Mesendoderm (in vitro differentiated cells): ENCODE measurements around the gene OMA1.
"Not testable (repeated sequence)": the region's sequence is repeated elsewhere in the genome, so short reads cannot be mapped to it uniquely, and the experiment has no call there.

ENCODE experiments used
- DNase-seq: peaks from one replicate; pipeline ENCODE4 v3.0.0; 2013
- H2AK5ac ChIP-seq: 2 replicates; pipeline ENCODE4 v1.6.1; 2013; ENCODE audit warnings: low read length, inconsistent platforms
- H2BK120ac ChIP-seq: 2 replicates; pipeline ENCODE4 v1.6.1; 2013; ENCODE audit warnings: low read depth, mild to moderate bottlenecking, low read length, moderate library complexity, mixed read lengths
- H2BK15ac ChIP-seq: replicated peaks from 2 replicates; pipeline ENCODE4 v1.6.1; 2013; ENCODE audit warnings: low read depth, mild to moderate bottlenecking, moderate library complexity
- H2BK5ac ChIP-seq: 2 replicates; pipeline ENCODE4 v1.6.1; 2013; ENCODE audit warnings: low read length, inconsistent platforms
- H3K18ac ChIP-seq: 2 replicates; pipeline ENCODE4 v1.6.1; 2013; ENCODE audit warnings: mild to moderate bottlenecking, low read length, mixed read lengths
- H3K23ac ChIP-seq: one replicate; pipeline ENCODE4 v1.6.1; 2013; ENCODE audit warnings: low read length
- H3K27ac ChIP-seq: 2 replicates; pipeline ENCODE4 v1.5.1; 2013; ENCODE audit warnings: low read depth, mild to moderate bottlenecking, inconsistent platforms, low read length, moderate library complexity
- H3K27me3 ChIP-seq: 2 replicates; pipeline ENCODE4 v1.6.1; 2013; ENCODE audit warnings: low read length, control low read depth, mild to moderate bottlenecking, inconsistent platforms; ENCODE audit not compliant: insufficient read depth, poor library complexity
- H3K36me3 ChIP-seq: 2 replicates; pipeline ENCODE4 v1.6.1; 2013; ENCODE audit warnings: low read length, inconsistent platforms; ENCODE audit not compliant: control insufficient read depth, insufficient read depth
- H3K4ac ChIP-seq: one replicate; pipeline ENCODE4 v1.6.1; 2013; ENCODE audit warnings: low read depth, mild to moderate bottlenecking, low read length, moderate library complexity
- H3K4me1 ChIP-seq: 2 replicates; pipeline ENCODE4 v1.6.1; 2013; ENCODE audit warnings: low read depth, low read length, inconsistent platforms; ENCODE audit not compliant: control insufficient read depth
- H3K4me2 ChIP-seq: 2 replicates; pipeline ENCODE4 v1.6.1; 2013; ENCODE audit warnings: low read length
- H3K4me3 ChIP-seq: 2 replicates; pipeline ENCODE4 v1.5.1; 2013; ENCODE audit warnings: mild to moderate bottlenecking, low read length
- H3K56ac ChIP-seq: one replicate; pipeline ENCODE4 v1.6.1; 2013; ENCODE audit warnings: low read length
- H3K79me1 ChIP-seq: 2 replicates; pipeline ENCODE4 v1.6.1; 2013; ENCODE audit warnings: low read length, inconsistent platforms
- H3K79me2 ChIP-seq: 2 replicates; pipeline ENCODE4 v1.6.1; 2013; ENCODE audit warnings: mild to moderate bottlenecking, low read length; ENCODE audit not compliant: control insufficient read depth, insufficient read depth
- H3K9ac ChIP-seq: 2 replicates; pipeline ENCODE4 v1.6.1; 2013; ENCODE audit warnings: low read length, inconsistent platforms
- H4K5ac ChIP-seq: one replicate; pipeline ENCODE4 v1.6.1; 2013; ENCODE audit warnings: low read length
- H4K8ac ChIP-seq: one replicate; pipeline ENCODE4 v1.6.1; 2013; ENCODE audit warnings: low read depth, mild to moderate bottlenecking, control low read depth, low read length, moderate library complexity
- WGBS: extraction: QIAGEN DNeasy Blood & Tissue Kit; methylation state at CpG from one replicate; pipeline ENCODE4 v1.1.7; 2013; ENCODE audit warnings: low lambda C conversion rate, missing lambda C conversion rate; ENCODE audit not compliant: insufficient coverage; ENCODE audit errors: extremely low coverage; 5-methylcytosine and 5-hydroxymethylcytosine counted together

Gene OMA1

DNA sequence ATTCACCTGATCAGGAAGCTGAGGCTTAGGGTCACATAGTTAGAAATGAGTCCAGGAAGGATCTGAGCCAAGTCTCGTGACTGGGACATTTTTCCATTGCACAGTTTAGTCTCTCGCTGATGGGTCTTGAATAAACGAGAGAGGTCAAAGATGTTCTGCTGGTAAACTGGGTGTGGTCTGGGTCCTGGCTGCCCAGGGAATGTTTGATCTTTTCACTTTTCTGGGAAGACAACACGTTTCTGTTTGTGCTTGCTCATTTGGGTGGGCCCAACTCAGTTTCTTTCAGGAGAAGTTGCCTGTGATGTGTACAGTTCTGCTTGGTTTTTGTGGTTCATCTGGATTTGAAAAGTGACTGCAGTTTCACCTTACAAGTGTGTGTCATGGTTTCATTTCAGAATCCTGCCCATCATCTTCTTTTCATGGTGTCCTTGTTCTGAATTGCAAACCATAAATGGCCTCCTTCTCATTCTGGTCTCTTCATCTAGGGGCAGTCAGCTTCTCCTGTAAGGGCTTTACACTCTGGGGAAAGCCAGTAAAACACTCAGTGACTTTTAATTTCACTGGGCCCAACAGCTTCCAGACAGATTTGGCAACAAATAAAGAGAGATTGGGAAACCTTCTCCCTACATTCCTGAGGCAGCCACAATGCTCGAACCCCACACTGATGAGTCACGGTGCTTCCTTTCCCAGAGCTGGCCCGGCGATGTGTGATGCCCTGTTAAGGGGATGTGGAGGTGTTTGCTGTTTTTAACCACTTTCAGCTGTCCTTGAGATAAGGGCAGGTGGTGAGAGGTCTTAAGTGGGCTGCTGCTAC lies 37.8 kb upstream of the OMA1 start:
- Histone ChIP-seq H3K4me2 (no peak overlapping the region), H3K23ac (no peak overlapping the region), H2AK5ac (no peak overlapping the region), H3K4ac (no peak overlapping the region), H3K79me2 (no peaks in the 10 kb centered on the region), H3K56ac (no peak overlapping the region), H2BK120ac (no peak overlapping the region), H3K9ac (no peak overlapping the region), H2BK15ac (no peak overlapping the region), H3K4me3 (no peak overlapping the region), H4K8ac (no peak overlapping the region), H3K4me1 (no peaks in the 10 kb centered on the region), H2BK5ac (no peak overlapping the region), H4K5ac (no peak overlapping the region), H3K36me3 (no peaks in the 10 kb centered on the region), H3K27me3 (no peaks in the 10 kb centered on the region), H3K79me1 (no peaks in the 10 kb centered on the region), H3K18ac (no peak overlapping the region), H3K27ac (no peak overlapping the region)
- WGBS = no CpG with 5 or more reads among the region's 8 CpGs
- DNase-seq = peak; percentile 90

DNA sequence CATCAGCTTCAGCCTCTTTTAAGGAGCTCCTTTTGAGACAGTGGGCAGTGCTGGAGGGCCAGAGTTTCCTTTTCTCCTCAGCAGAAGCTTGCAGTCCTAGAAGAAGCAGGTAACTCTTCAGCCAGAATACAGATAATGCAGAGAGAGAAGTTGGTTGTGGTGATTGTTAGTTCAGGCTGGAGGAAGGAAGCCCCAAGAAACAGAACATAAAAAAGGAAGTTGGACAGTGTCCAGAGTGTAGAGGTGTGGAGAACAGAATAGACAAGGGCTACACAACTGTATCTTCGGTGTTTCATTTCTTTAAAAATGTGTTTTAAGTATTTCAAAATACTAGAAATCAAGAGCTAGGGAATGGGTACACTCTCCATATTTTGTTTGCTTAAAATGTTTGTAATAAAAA lies 37.0 kb upstream of the OMA1 start:
- no peak overlapping the region for H3K27ac ChIP-seq
- WGBS = no CpG with 5 or more reads among the region's 1 CpG
- H3K79me1 ChIP-seq = no peaks in the 10 kb centered on the region

DNA sequence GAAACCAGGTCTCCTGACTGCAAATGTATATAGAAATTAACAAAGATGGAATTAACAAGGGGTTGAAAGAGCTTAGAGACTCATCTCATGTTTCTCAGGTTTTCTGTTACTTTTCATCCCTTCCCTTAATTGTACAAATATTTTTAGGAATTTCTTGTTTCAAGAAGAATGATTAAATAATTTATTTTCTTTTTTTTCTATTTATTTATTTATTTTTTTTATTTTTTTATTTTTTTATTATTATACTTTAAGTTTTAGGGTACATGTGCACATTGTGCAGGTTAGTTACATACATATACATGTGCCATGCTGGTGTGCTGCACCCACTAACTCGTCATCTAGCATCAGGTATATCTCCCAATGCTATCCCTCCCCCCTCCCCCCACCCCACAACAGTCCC lies 35.6 kb upstream of the OMA1 start:
- not testable (repeated sequence) for H3K18ac ChIP-seq, H2BK5ac ChIP-seq, H3K4me2 ChIP-seq, H3K79me1 ChIP-seq, H3K36me3 ChIP-seq, H4K5ac ChIP-seq, H2BK120ac ChIP-seq, H3K4me3 ChIP-seq, H3K9ac ChIP-seq, H3K4me1 ChIP-seq, H3K79me2 ChIP-seq, H2AK5ac ChIP-seq, H3K4ac ChIP-seq, H3K27me3 ChIP-seq, DNase-seq, H3K56ac ChIP-seq, H4K8ac ChIP-seq, H3K27ac ChIP-seq, H3K23ac ChIP-seq, H2BK15ac ChIP-seq
- no CpG with 5 or more reads among the region's 1 CpG for WGBS

More for the DNA sequence above, 37.0 kb upstream of the OMA1 start:
- Histone ChIP-seq H4K5ac (no peak overlapping the region), H2AK5ac (no peak overlapping the region), H3K9ac (no peak overlapping the region), H3K79me2 (no peaks in the 10 kb centered on the region), H3K18ac (no peak overlapping the region), H3K36me3 (no peaks in the 10 kb centered on the region), H3K4ac (no peak overlapping the region), H3K23ac (no peak overlapping the region), H3K56ac (no peak overlapping the region), H3K27me3 (no peaks in the 10 kb centered on the region), H2BK15ac (no peak overlapping the region), H2BK5ac (no peak overlapping the region), H3K4me2 (no peak overlapping the region), H3K4me1 (no peaks in the 10 kb centered on the region), H4K8ac (no peak overlapping the region), H3K4me3 (no peak overlapping the region), H2BK120ac (no peak overlapping the region)
- DNase-seq = no peak

DNA sequence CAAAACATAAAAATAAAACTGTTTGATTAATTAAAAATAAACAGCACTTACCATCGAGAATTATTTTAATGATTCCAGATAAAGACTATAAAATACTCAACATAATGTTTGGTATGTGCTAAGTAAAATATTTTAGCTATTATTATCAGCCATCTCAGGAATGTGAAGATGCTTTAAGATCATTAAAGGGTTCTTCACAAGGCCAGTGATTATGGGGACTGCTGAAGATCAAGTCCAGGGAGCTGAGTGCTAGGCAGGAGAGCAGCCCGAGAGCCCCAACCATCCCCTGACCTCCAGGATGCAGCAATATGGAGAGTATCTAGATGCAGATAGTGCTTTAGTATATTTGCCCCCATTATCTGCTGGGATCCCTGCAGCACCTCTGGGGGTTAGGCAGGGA lies 35.1 kb upstream of the OMA1 start:
- Histone ChIP-seq H3K18ac (no peak overlapping the region), H4K8ac (no peak overlapping the region), H4K5ac (no peak overlapping the region), H3K56ac (no peak overlapping the region), H3K23ac (no peak overlapping the region), H3K27ac (no peak overlapping the region), H3K36me3 (no peaks in the 10 kb centered on the region), H3K4me3 (no peak overlapping the region), H3K4me2 (no peak overlapping the region), H3K79me1 (no peaks in the 10 kb centered on the region), H2BK15ac (no peak overlapping the region), H2AK5ac (no peak overlapping the region), H3K4ac (no peak overlapping the region), H3K79me2 (no peaks in the 10 kb centered on the region), H3K9ac (no peak overlapping the region), H3K27me3 (peaks cover 4% of the 10 kb centered on the region), H2BK5ac (no peak overlapping the region), H3K4me1 (no peaks in the 10 kb centered on the region), H2BK120ac (no peak overlapping the region)
- DNase-seq = no peak
- no CpG with 5 or more reads among the region's 2 CpGs for WGBS

DNA sequence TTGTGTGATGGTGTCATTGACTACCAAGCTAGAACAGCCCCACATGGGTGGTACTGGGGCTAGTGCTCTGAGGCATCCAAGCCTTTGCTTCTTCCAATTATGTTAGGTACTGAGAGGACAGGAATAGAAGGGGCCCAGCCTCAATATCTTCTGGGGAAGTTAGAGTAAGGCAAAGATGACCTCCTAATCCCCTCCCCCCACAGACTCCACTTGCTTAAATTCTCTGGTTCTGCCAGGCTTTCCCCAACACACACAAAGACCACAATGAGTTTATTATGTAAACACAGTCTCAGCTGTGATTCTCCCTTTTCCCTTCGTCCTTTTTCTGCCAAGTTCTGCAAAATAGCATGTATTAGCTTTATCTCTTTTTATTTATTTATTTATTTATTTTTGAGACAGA lies 33.7 kb upstream of the OMA1 start:
- Histone ChIP-seq H3K27me3 (peaks cover 4% of the 10 kb centered on the region), H3K79me1 (no peaks in the 10 kb centered on the region), H3K4me1 (no peaks in the 10 kb centered on the region), H3K4me2 (no peak overlapping the region), H2BK120ac (no peak overlapping the region), H3K23ac (no peak overlapping the region), H3K4ac (no peak overlapping the region), H3K36me3 (no peaks in the 10 kb centered on the region), H4K5ac (no peak overlapping the region), H2BK15ac (no peak overlapping the region), H2BK5ac (no peak overlapping the region), H4K8ac (no peak overlapping the region), H2AK5ac (no peak overlapping the region), H3K4me3 (no peak overlapping the region), H3K18ac (no peak overlapping the region), H3K27ac (no peak overlapping the region), H3K56ac (no peak overlapping the region), H3K79me2 (no peaks in the 10 kb centered on the region), H3K9ac (no peak overlapping the region)
- no CpG with 5 or more reads among the region's 1 CpG for WGBS
- peak; percentile 23 for DNase-seq

DNA sequence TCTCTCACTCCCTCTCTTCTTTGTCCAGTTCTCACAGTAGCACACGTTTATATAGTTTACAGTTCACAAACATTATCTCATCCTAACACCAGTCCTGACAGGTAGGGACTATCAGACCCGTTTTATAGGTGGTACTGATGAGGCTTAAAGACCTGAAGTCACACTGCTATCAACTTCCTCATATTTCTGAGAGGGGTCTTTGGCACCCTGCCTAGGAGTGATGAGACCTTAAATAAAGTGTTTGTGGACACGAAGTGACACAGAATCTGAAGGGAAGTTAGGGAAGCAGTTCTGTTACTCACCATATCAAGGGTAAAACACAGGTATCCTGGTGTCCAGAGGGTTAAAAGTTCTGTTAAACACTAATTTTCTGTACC lies 31.1 kb upstream of the OMA1 start:
- Histone ChIP-seq H3K56ac (peak overlapping the region; percentile 69), H2BK120ac (no peak overlapping the region), H3K18ac (no peak overlapping the region), H3K79me1 (no peaks in the 10 kb centered on the region), H3K4ac (no peak overlapping the region), H4K8ac (no peak overlapping the region), H2BK5ac (no peak overlapping the region), H3K4me2 (peak overlapping the region; percentile 60), H3K27me3 (peaks cover 4% of the 10 kb centered on the region), H3K36me3 (no peaks in the 10 kb centered on the region), H3K9ac (no peak overlapping the region), H3K4me1 (peaks cover 2% of the 10 kb centered on the region), H3K27ac (no peak overlapping the region), H2AK5ac (no peak overlapping the region), H3K79me2 (no peaks in the 10 kb centered on the region), H2BK15ac (no peak overlapping the region), H3K23ac (no peak overlapping the region), H4K5ac (no peak overlapping the region), H3K4me3 (no peak overlapping the region)
- no CpG with 5 or more reads among the region's 3 CpGs for WGBS
- no peak for DNase-seq
